CD14-positive monocyte (primary cell): Measurements from ENCODE around the gene DGKE. TPM values are rescaled to one million over a fixed set of nuclear protein-coding genes. Genes with fewer than 3 reads are reported as not detected.

ENCODE experiments used
- DNase-seq, 3 donors: peaks; one replicate each; pipeline ENCODE4 v3.0.0-alpha.2; 2011 to 2022
- H2AFZ ChIP-seq: 2 replicates; pipeline ENCODE4 v1.6.0; 2012; ENCODE audit warnings: mild to moderate bottlenecking, low read depth, low read length, inconsistent platforms; ENCODE audit not compliant: insufficient read depth, poor library complexity, severe bottlenecking
- H3K27ac ChIP-seq, 2 donors: 1 replicate in 1 of 2; 2 replicates in 1 of 2; pipeline ENCODE4 v1.5.1; 2012 to 2013; ENCODE audit warnings: low read length in 2 of 2, control low read depth in 1 of 2, inconsistent platforms in 1 of 2, low read depth in 1 of 2, mild to moderate bottlenecking in 1 of 2
- H3K27me3 ChIP-seq, 2 donors: one replicate each; pipeline versions ENCODE4 v1.6.0 to v1.6.1; 2011 to 2013; ENCODE audit warnings: low read length in 2 of 2; ENCODE audit not compliant: control insufficient read depth in 2 of 2, insufficient read depth in 2 of 2
- H3K36me3 ChIP-seq, 2 donors: replicated peaks in 1 of 2; 1 replicate in 1 of 2; 2 replicates in 1 of 2; pipeline versions ENCODE4 v1.5.1 to v1.6.1; 2012 to 2013; ENCODE audit warnings: low read length in 2 of 2, control low read depth in 1 of 2, inconsistent platforms in 1 of 2, mild to moderate bottlenecking in 1 of 2; ENCODE audit not compliant: insufficient read depth in 2 of 2, control insufficient read depth in 1 of 2
- H3K4me1 ChIP-seq, 2 donors: 1 replicate in 1 of 2; 2 replicates in 1 of 2; pipeline versions ENCODE4 v1.5.1 to v1.6.1; 2012 to 2013; ENCODE audit warnings: low read length in 2 of 2, control low read depth in 1 of 2, inconsistent platforms in 1 of 2, mild to moderate bottlenecking in 1 of 2, moderate library complexity in 1 of 2; ENCODE audit not compliant: insufficient read depth in 2 of 2, control insufficient read depth in 1 of 2
- H3K4me2 ChIP-seq: replicated peaks from 2 replicates; pipeline ENCODE3; 2012; ENCODE audit warnings: low read length, moderate library complexity, mild to moderate bottlenecking; ENCODE audit not compliant: poor library complexity, severe bottlenecking; ENCODE audit errors: extremely low read depth
- H3K4me3 ChIP-seq, 3 experiments: fragments of 200-600 bp in 1 of 3; sonication (generic) in 1 of 3; replicated peaks in 1 of 3; 1 replicate in 2 of 3; 2 replicates in 1 of 3; pipeline ENCODE4 v1.5.1; 2011 to 2013; ENCODE audit warnings: low read length in 3 of 3, mild to moderate bottlenecking in 3 of 3, control low read depth in 2 of 3, low read depth in 2 of 3, inconsistent platforms in 1 of 3, moderate library complexity in 1 of 3
- H3K79me2 ChIP-seq: 2 replicates; pipeline ENCODE4 v1.6.0; 2012; ENCODE audit warnings: mild to moderate bottlenecking, control low read depth, inconsistent platforms, low read length, moderate library complexity; ENCODE audit not compliant: insufficient read depth
- H3K9ac ChIP-seq: 2 replicates; pipeline ENCODE4 v1.6.0; 2017; ENCODE audit warnings: low read length, mild to moderate bottlenecking; ENCODE audit not compliant: insufficient read depth, poor library complexity, severe bottlenecking
- H3K9me3 ChIP-seq, 2 donors: replicated peaks in 1 of 2; 1 replicate in 1 of 2; 2 replicates in 1 of 2; pipeline versions ENCODE4 v1.5.1 to v1.6.1; 2012 to 2013; ENCODE audit warnings: low read length in 2 of 2, control low read depth in 1 of 2; ENCODE audit not compliant: control insufficient read depth in 1 of 2, insufficient read depth in 1 of 2
- H4K20me1 ChIP-seq: 2 replicates; pipeline ENCODE4 v1.6.0; 2012; ENCODE audit warnings: mild to moderate bottlenecking, low read length, control low read depth, moderate library complexity; ENCODE audit not compliant: insufficient read depth
- H3K27ac Mint-ChIP-seq, 7 donors: one replicate each; pipeline ENCODE4 v1.8.0; 2020; ENCODE audit warnings: mild to moderate bottlenecking in 7 of 7, mixed read lengths in 7 of 7, moderate library complexity in 6 of 7, inconsistent platforms in 2 of 7
- H3K27me3 Mint-ChIP-seq, 3 donors: one replicate each; pipeline ENCODE4 v1.8.0; 2021 to 2022; ENCODE audit warnings: low read depth in 3 of 3, mild to moderate bottlenecking in 3 of 3, mixed read lengths in 3 of 3, moderate library complexity in 3 of 3, inconsistent platforms in 1 of 3
- H3K36me3 Mint-ChIP-seq, 2 donors: one replicate each; pipeline ENCODE4 v1.8.0; 2020; ENCODE audit warnings: mixed read lengths in 2 of 2, inconsistent platforms in 1 of 2, mild to moderate bottlenecking in 1 of 2
- H3K4me1 Mint-ChIP-seq: one replicate; pipeline ENCODE4 v1.8.0; 2020; ENCODE audit warnings: mild to moderate bottlenecking, mixed read lengths
- H3K4me3 Mint-ChIP-seq, 2 donors: one replicate each; pipeline ENCODE4 v1.8.0; 2020; ENCODE audit warnings: mild to moderate bottlenecking in 2 of 2, mixed read lengths in 2 of 2, moderate library complexity in 1 of 2
- H3K9me3 Mint-ChIP-seq, 7 donors: one replicate each; pipeline ENCODE4 v1.8.0; 2020 to 2022; ENCODE audit warnings: mixed read lengths in 7 of 7, mild to moderate bottlenecking in 6 of 7, moderate library complexity in 6 of 7, inconsistent platforms in 2 of 7
- WGBS: methylation state at CpG from one replicate; pipeline ENCODE4 v1.1.5; 2013; ENCODE audit warnings: missing lambda C conversion rate; ENCODE audit not compliant: insufficient coverage; 5-methylcytosine and 5-hydroxymethylcytosine counted together
- intact Hi-C, 2 donors: fragments of 100-400 bp; cut with micrococcal nuclease; formaldehyde crosslinking; loops; one replicate each; pipeline versions ENCODE4 v1.15.0 to v1.15.1; 2023
- polyA minus RNA-seq: library from RNA; depleted of rRNA, polyadenylated mRNA; stranded (reverse); fragments of >200 nt; gene quantifications from 2 replicates; pipeline ENCODE4 v1.2.3, GENCODE V29; 2012
- polyA plus RNA-seq, 3 donors: library from polyadenylated mRNA; depleted of rRNA in 1 of 3; unstranded in 2 of 3; stranded (reverse) in 1 of 3; fragments of 300-500 nt in 2 of 3; fragments of >200 nt in 1 of 3; fragmentation: Illumina TruSeq in 2 of 3; gene quantifications; 1 replicate in 2 of 3; 2 replicates in 1 of 3; pipeline ENCODE4 v1.2.3, GENCODE V29; 2012 to 2021
- total RNA-seq, 12 experiments: library from RNA in 1 of 12; stranded (reverse) in 1 of 12; fragments of 120-200 nt in 1 of 12; gene quantifications; one replicate each; pipeline ENCODE4 v1.2.4 and lab custom pipeline; 2013 to 2026; ENCODE audit warnings: mixed read lengths in 6 of 12, inconsistent platforms in 1 of 12
- TF ChIP-seq, protein P1 (sequence below): fragments of 200-600 bp; IDR thresholded peaks from one replicate; pipeline ENCODE4 v1.8.0; 2022; ENCODE audit warnings: antibody characterized with exemption, mild to moderate bottlenecking

Gene DGKE
- 3.7 TPM for total RNA-seq (2013)
- polyA plus RNA-seq (1 to 10 TPM; 1.1 to 3.0 (median 1.5) TPM), polyA minus RNA-seq (1.9 and 2.4 TPM in 2 replicates), total RNA-seq (lab: John Stamatoyannopoulos, UW) (14.2 to 48.1 (median 30.4) reads per million in 11 experiments)

DNA sequence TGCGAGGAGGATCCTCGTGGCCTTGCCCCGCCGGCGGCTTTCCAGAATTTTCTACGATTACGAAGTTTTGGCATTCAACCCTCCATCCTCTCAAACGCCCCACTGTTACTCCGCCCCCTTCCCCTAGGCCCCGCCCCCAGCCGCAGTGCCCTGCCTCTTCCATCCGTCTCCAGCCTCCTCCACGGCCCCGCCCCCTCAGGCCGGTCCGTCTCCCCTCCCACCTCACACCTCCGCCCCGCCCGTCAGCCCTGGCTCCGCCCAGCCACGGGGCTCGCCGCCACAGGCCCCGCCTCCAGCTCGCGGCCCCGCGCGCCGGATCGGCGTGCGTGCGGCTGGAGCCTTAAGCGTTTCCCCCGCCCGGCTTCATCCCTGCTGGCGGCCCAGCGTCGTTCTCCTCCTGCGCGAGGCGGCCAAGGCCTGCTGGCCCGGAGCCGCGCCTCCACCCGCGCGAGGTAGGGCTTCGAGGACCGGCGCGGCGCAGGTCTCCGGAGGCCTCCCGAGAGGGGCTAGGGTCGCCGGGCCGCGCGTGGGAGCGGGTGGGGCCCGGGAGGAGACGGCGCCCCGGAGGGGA is at the start of gene DGKE, which contains the start of gene C17orf67:
Gene DGKE, plus strand, starts transcription at position 343 of the 571 bp plus-strand sequence. CDS start 645 bp downstream, outside the sequence.
Gene C17orf67, minus strand, starts transcription at position 112 of the 571 bp plus-strand sequence. CDS start 18,110 bp downstream, outside the sequence.
- H3K9me3 ChIP-seq = no peaks in the 10 kb centered on the region
- intact Hi-C loops = loop anchor here (5.0 kb wide), 2 partner anchors 78 to 143 kb away; partner anchors contain the start of genes SCPEP1 (in 1 of the 2) and TRIM25 (in 1 of the 2)
- peak within 1 kb of the TSS; percentile 92 for H2AFZ ChIP-seq
- H3K9me3 Mint-ChIP-seq = no peaks in the 10 kb centered on the region
- peaks cover 12% of the 10 kb centered on the region for H3K79me2 ChIP-seq
- peak; percentile 90 to 95 (median 94) for DNase-seq
- H3K4me1 Mint-ChIP-seq = peaks cover 22% of the 10 kb centered on the region
- H3K4me1 ChIP-seq = peaks cover 26 to 30% of the 10 kb centered on the region in 2 donors
- H3K9ac ChIP-seq = peak within 1 kb of the TSS; percentile 66
- TF ChIP-seq, protein P1, sequence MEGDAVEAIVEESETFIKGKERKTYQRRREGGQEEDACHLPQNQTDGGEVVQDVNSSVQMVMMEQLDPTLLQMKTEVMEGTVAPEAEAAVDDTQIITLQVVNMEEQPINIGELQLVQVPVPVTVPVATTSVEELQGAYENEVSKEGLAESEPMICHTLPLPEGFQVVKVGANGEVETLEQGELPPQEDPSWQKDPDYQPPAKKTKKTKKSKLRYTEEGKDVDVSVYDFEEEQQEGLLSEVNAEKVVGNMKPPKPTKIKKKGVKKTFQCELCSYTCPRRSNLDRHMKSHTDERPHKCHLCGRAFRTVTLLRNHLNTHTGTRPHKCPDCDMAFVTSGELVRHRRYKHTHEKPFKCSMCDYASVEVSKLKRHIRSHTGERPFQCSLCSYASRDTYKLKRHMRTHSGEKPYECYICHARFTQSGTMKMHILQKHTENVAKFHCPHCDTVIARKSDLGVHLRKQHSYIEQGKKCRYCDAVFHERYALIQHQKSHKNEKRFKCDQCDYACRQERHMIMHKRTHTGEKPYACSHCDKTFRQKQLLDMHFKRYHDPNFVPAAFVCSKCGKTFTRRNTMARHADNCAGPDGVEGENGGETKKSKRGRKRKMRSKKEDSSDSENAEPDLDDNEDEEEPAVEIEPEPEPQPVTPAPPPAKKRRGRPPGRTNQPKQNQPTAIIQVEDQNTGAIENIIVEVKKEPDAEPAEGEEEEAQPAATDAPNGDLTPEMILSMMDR = no peak
- H3K4me3 Mint-ChIP-seq = peak within 1 kb of the TSS; percentile 94
- peaks cover 12% of the 10 kb centered on the region for H4K20me1 ChIP-seq
- H3K4me3 ChIP-seq = peak within 1 kb of the TSS; percentile 38 to 85 (median 57)
- H3K27ac ChIP-seq = peak within 1 kb of the TSS; percentile 3 to 70
- H3K27me3 Mint-ChIP-seq = peaks cover 2 to 9% (median 5%) of the 10 kb centered on the region in 3 donors
- no peaks in the 10 kb centered on the region for H3K27me3 ChIP-seq
- H3K27ac Mint-ChIP-seq = peak within 1 kb of the TSS; percentile 62 to 91 (median 77)
- H3K36me3 ChIP-seq = peaks cover 0 to 4% of the 10 kb centered on the region in 2 donors
- under 1% methylated on average over 62 of the region's 66 CpGs for WGBS
- H3K36me3 Mint-ChIP-seq = peaks cover 12 to 30% of the 10 kb centered on the region in 2 donors
- peak within 1 kb of the TSS; percentile 94 for H3K4me2 ChIP-seq

DNA sequence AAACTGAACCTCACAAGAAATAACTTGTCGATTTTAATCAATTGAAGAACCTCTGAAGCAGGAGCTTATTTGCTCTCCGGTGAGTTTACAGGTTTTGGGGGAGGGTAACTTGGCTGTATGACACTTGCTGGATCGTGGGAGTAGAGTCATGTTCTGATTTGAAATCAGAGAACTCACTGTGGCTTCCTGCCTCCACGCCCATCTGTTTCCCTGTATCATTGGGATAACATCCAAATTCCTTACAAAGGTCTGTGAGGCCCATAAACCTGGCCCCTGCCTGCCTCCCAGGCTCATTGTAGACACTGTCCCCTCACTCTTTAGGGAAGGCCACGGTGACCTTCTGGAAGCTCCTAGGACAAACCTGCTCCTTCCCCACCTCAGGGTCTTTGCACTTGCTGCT is 48.5 kb upstream of the DGKE start:
- Histone ChIP-seq H3K4me2 (no peak overlapping the region), H3K4me3 (no peak overlapping the region), H3K4me1 (peaks cover 23 to 27% of the 10 kb centered on the region in 2 donors), H4K20me1 (no peaks in the 10 kb centered on the region), H3K79me2 (no peaks in the 10 kb centered on the region), H3K27me3 (peaks cover 0 to 10% of the 10 kb centered on the region in 2 donors), H3K27ac (no peak overlapping the region), H3K9me3 (no peaks in the 10 kb centered on the region), H3K9ac (no peak overlapping the region), H2AFZ (no peak overlapping the region), H3K36me3 (no peaks in the 10 kb centered on the region)
- Mint-ChIP-seq H3K27ac (peak overlapping the region in 4 of 7 donors; percentile 15 to 85 (median 50)), H3K4me3 (no peak overlapping the region), H3K9me3 (peaks cover 0 to 1% (median 0%) of the 10 kb centered on the region in 7 donors), H3K36me3 (peaks cover 0 to 2% of the 10 kb centered on the region in 2 donors), H3K27me3 (peaks cover 5 to 13% (median 11%) of the 10 kb centered on the region in 3 donors), H3K4me1 (peaks cover 31% of the 10 kb centered on the region)
- TF ChIP-seq, protein P1 = no peak
- 71% methylated on average over 2 of the region's 5 CpGs for WGBS
- DNase-seq = no peak
- intact Hi-C loops = no loop called here
